Osteoblast (primary cell): Measurements from ENCODE around the gene MROH7. TPM values are rescaled to one million over a fixed set of nuclear protein-coding genes. Genes with fewer than 3 reads are reported as not detected.

ENCODE experiments used
- DNase-seq: peaks from one replicate; pipeline ENCODE4 v3.0.0; 2011; ENCODE audit warnings: low spot score, mixed read lengths; ENCODE audit not compliant: insufficient read length; ENCODE audit errors: missing footprints
- H2AFZ ChIP-seq: 2 replicates; pipeline ENCODE4 v1.6.0; 2011; ENCODE audit warnings: mild to moderate bottlenecking, low read length
- H3K27ac ChIP-seq: 2 replicates; pipeline ENCODE4 v1.5.1; 2011; ENCODE audit warnings: mild to moderate bottlenecking, low read depth, low read length, moderate library complexity
- H3K27me3 ChIP-seq: 2 replicates; pipeline ENCODE4 v1.6.0; 2012; ENCODE audit warnings: mild to moderate bottlenecking, control low read depth, inconsistent platforms, low read length, moderate library complexity; ENCODE audit not compliant: insufficient read depth
- H3K36me3 ChIP-seq: 2 replicates; pipeline ENCODE4 v1.5.1; 2011; ENCODE audit warnings: mild to moderate bottlenecking, low read length, control low read depth, moderate library complexity; ENCODE audit not compliant: insufficient read depth
- H3K4me1 ChIP-seq: 2 replicates; pipeline ENCODE4 v1.5.1; 2011; ENCODE audit warnings: mild to moderate bottlenecking, low read length, control low read depth, moderate library complexity; ENCODE audit not compliant: insufficient read depth
- H3K4me2 ChIP-seq: 2 replicates; pipeline ENCODE4 v1.6.0; 2011; ENCODE audit warnings: mild to moderate bottlenecking, low read length; ENCODE audit not compliant: insufficient read depth
- H3K4me3 ChIP-seq: fragments of 200-600 bp; sonication (generic); 3 replicates; pipeline ENCODE4 v1.5.1; 2012; ENCODE audit warnings: mild to moderate bottlenecking, low read length, inconsistent platforms; ENCODE audit not compliant: insufficient read depth
- H3K79me2 ChIP-seq: 2 replicates; pipeline ENCODE4 v1.6.0; 2012; ENCODE audit warnings: mild to moderate bottlenecking, low read length, control low read depth, inconsistent platforms; ENCODE audit not compliant: insufficient read depth
- H3K9me3 ChIP-seq: 2 replicates; pipeline ENCODE4 v1.5.1; 2011; ENCODE audit warnings: low read depth, low read length, control low read depth
- H4K20me1 ChIP-seq: 2 replicates; pipeline ENCODE4 v1.6.0; 2012; ENCODE audit warnings: mild to moderate bottlenecking, low read length, control low read depth; ENCODE audit not compliant: insufficient read depth
- total RNA-seq: library from RNA; depleted of rRNA; stranded (reverse); fragments of >200 nt; gene quantifications from 2 replicates; pipeline ENCODE4 v1.2.3, GENCODE V29; 2012
- TF ChIP-seq, protein P1 (sequence below): IDR thresholded peaks from 2 replicates; pipeline ENCODE4 v1.5.1; 2011; ENCODE audit warnings: mild to moderate bottlenecking, low read depth, low read length, moderate library complexity; ENCODE audit errors: extremely low read depth

The MROH7 gene
- total RNA-seq, 1 donor, result 0.36 TPM

DNA sequence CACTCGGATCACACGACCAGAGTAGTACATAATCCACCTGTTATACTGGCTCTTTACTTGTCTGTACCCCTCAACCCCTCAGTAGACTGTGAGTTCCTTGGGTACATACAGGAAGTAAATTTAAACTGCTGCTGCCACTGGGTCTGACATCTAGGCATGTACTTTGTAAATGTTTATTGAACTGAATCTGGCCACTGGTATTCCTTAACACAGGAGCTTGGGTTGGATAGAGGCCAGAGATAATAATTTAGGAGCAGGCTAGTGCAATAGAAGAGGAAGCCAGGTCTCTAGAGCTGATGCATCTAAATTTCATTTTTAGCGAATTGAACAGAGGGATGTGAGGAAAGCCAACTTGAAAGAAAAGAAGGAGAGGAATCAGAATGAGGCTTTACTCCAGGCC is 86.4 kb downstream of the MROH7 start:
- Histone ChIP-seq H3K27ac (no peak overlapping the region), H3K9me3 (no peaks in the 10 kb centered on the region), H2AFZ (no peak overlapping the region), H3K4me2 (no peak overlapping the region), H3K4me3 (no peak overlapping the region), H3K79me2 (no peaks in the 10 kb centered on the region), H3K27me3 (no peaks in the 10 kb centered on the region), H3K4me1 (no peaks in the 10 kb centered on the region), H3K36me3 (peaks cover 73% of the 10 kb centered on the region), H4K20me1 (peaks cover 2% of the 10 kb centered on the region)
- TF ChIP-seq, protein P1, sequence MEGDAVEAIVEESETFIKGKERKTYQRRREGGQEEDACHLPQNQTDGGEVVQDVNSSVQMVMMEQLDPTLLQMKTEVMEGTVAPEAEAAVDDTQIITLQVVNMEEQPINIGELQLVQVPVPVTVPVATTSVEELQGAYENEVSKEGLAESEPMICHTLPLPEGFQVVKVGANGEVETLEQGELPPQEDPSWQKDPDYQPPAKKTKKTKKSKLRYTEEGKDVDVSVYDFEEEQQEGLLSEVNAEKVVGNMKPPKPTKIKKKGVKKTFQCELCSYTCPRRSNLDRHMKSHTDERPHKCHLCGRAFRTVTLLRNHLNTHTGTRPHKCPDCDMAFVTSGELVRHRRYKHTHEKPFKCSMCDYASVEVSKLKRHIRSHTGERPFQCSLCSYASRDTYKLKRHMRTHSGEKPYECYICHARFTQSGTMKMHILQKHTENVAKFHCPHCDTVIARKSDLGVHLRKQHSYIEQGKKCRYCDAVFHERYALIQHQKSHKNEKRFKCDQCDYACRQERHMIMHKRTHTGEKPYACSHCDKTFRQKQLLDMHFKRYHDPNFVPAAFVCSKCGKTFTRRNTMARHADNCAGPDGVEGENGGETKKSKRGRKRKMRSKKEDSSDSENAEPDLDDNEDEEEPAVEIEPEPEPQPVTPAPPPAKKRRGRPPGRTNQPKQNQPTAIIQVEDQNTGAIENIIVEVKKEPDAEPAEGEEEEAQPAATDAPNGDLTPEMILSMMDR, result no peak
- no peak for DNase-seq

DNA sequence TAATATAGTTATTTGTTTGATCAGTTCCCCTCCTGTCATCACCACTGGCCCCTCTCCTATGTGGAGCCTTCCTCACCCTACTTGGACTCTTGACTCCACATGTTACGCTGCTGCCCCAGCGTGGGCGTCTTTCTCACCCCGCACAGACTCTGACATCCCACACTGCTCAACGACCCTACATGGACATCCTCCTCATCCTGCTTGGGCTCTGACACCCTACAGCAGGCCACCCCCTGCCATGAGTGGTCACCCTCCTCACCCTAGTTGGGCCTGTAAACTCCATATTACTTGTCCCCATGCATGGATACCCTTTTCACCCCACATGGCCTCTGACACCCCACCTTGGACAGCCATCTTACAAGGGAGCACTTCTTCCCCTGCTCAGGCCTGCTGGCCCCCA is 95.1 kb downstream of the MROH7 start:
- no peaks in the 10 kb centered on the region for H3K79me2 ChIP-seq
- no peaks in the 10 kb centered on the region for H3K4me1 ChIP-seq
- H3K36me3 ChIP-seq, result peaks cover 77% of the 10 kb centered on the region
- no peaks in the 10 kb centered on the region for H3K27me3 ChIP-seq
- no peak for DNase-seq
- no peak overlapping the region for H3K4me2 ChIP-seq
- H3K27ac ChIP-seq, result no peak overlapping the region
- H4K20me1 ChIP-seq, result no peaks in the 10 kb centered on the region
- no peak overlapping the region for H3K4me3 ChIP-seq
- no peak overlapping the region for H2AFZ ChIP-seq
- TF ChIP-seq, protein P1, result no peak
- no peaks in the 10 kb centered on the region for H3K9me3 ChIP-seq

DNA sequence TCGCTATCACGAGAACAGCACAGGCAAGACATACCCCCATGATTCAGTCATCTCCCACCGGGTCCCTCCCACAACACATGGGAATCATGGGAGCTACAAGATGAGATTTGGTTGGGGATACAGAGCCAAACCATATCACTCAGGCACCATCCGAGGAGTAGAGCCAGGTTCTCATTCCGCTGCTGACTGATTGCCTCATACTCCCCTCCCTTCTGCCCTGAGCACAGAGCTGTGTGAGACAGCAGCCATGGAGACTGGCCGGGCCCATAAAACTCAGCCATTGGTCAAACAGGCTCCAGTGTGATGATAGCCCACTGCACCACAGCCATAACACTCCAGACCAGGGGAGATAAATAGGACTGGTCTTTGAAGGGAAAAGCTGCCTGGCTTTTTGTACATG is 96.7 kb downstream of the MROH7 start:
- Histone ChIP-seq H3K4me1 (no peaks in the 10 kb centered on the region), H3K4me3 (no peak overlapping the region), H3K27me3 (no peaks in the 10 kb centered on the region), H3K27ac (no peak overlapping the region), H2AFZ (no peak overlapping the region), H3K9me3 (no peaks in the 10 kb centered on the region), H3K4me2 (no peak overlapping the region), H3K36me3 (peaks cover 74% of the 10 kb centered on the region), H3K79me2 (no peaks in the 10 kb centered on the region), H4K20me1 (no peaks in the 10 kb centered on the region)
- DNase-seq, result peak; percentile 26
- TF ChIP-seq, protein P1, result no peak

DNA sequence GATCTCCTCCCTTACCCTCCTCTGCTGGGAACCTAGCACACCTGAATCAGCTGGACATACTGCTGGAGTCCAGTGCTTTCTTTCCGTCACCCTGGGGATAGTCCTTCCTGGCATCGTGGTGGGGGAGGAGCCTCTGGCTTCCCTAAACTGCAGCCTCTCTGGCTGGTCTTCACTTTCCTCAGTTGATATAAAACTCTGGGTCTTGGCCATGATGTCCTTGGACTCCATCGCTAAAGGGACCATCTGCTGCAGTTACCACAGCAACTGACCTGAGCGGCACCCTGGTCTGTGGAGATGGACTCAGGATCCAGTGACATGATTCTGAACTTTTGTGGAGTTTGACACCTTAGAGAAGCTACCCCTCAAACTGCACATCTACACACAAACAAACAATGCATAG is 99.9 kb downstream of the MROH7 start:
- TF ChIP-seq, protein P1, result no peak
- H3K4me3 ChIP-seq, result no peak overlapping the region
- H3K27me3 ChIP-seq, result no peaks in the 10 kb centered on the region
- no peak overlapping the region for H3K4me2 ChIP-seq
- peaks cover 54% of the 10 kb centered on the region for H3K36me3 ChIP-seq
- no peaks in the 10 kb centered on the region for H4K20me1 ChIP-seq
- no peak for DNase-seq
- no peak overlapping the region for H3K27ac ChIP-seq
- no peaks in the 10 kb centered on the region for H3K79me2 ChIP-seq
- no peaks in the 10 kb centered on the region for H3K9me3 ChIP-seq
- no peak overlapping the region for H2AFZ ChIP-seq
- H3K4me1 ChIP-seq, result no peaks in the 10 kb centered on the region
